Inflammatory macrophage treated with lipopolysaccharide for 1 hour (primary cell): ENCODE results near the gene RSL1D1.

ENCODE experiments used
- DNase-seq, 2 donors: peaks; one replicate each; pipeline ENCODE4 v3.0.0-alpha.2; 2020 to 2022

RSL1D1 gene

GRCh38 chr16:11843206-11843605 lies 8.1 kb downstream of the RSL1D1 start:
- DNase-seq = no peak

GRCh38 chr16:11841026-11841425 lies 10.3 kb downstream of the RSL1D1 start:
- no peak for DNase-seq

- DNase-seq = no peak
Observed at GRCh38 chr16:11836650-11837244, 14.6 kb downstream of the RSL1D1 start.

GRCh38 chr16:11835891-11836649 lies 15.3 kb downstream of the RSL1D1 start:
- DNase-seq = no peak

GRCh38 chr16:11835309-11835708 lies 16.0 kb downstream of the RSL1D1 start:
- no peak for DNase-seq

- DNase-seq = peak; percentile 75 to 84
Observed at GRCh38 chr16:11833951-11834695, 17.2 kb downstream of the RSL1D1 start.

- DNase-seq = no peak
Observed at GRCh38 chr16:11828696-11829095, 22.6 kb downstream of the RSL1D1 start.

- DNase-seq = peak in 1 of 2 donors; percentile 25
Observed at GRCh38 chr16:11825520-11826165, 25.7 kb downstream of the RSL1D1 start.

GRCh38 chr16:11824362-11824761 lies 27.0 kb downstream of the RSL1D1 start:
- DNase-seq = peak; percentile 82 to 94

GRCh38 chr16:11823645-11824044 lies 27.7 kb downstream of the RSL1D1 start:
- peak in 1 of 2 donors; percentile 17 for DNase-seq

- DNase-seq = peak; percentile 78 to 85
Observed at GRCh38 chr16:11819798-11820197, 31.5 kb downstream of the RSL1D1 start.

GRCh38 chr16:11818970-11819369 lies 32.4 kb downstream of the RSL1D1 start:
- peak; percentile 40 to 53 for DNase-seq

GRCh38 chr16:11816123-11816522 lies 35.2 kb downstream of the RSL1D1 start:
- DNase-seq = no peak

- DNase-seq = peak; percentile 68 to 78
Observed at GRCh38 chr16:11814800-11815199, 36.5 kb downstream of the RSL1D1 start.

- no peak for DNase-seq
Observed at GRCh38 chr16:11806721-11807120, 44.6 kb downstream of the RSL1D1 start.

GRCh38 chr16:11805556-11805955 lies 45.8 kb downstream of the RSL1D1 start:
- no peak for DNase-seq

GRCh38 chr16:11801481-11802021 lies 49.8 kb downstream of the RSL1D1 start:
- DNase-seq = no peak

- peak; percentile 68 to 76 for DNase-seq
Observed at GRCh38 chr16:11800382-11800718, 51.0 kb downstream of the RSL1D1 start.

GRCh38 chr16:11799509-11800381 lies 51.6 kb downstream of the RSL1D1 start:
- DNase-seq = peak; percentile 22 to 28

GRCh38 chr16:11799017-11799381 lies 52.3 kb downstream of the RSL1D1 start:
- no peak for DNase-seq

GRCh38 chr16:11797957-11798299 lies 53.4 kb downstream of the RSL1D1 start:
- DNase-seq = peak; percentile 19 to 20
